ENCODE measurements around the gene NCOA3. TPM values are rescaled to one million over a fixed set of nuclear protein-coding genes. Genes with fewer than 3 reads are reported as not detected.

The NCOA3 gene
- total and polyA plus RNA-seq, 2 of the 8 experiments (the other 6 are each of a cell fraction or from before 2014, with no cell fraction given), result 7.9 to 24.7 TPM

- ChIA-PET POLR2A (ENCODE audit: partially characterized antibody) (no interaction called here), CTCF (ENCODE audit: partially characterized antibody) (interaction anchor here (0.7 to 1.0 kb wide), 3 partner anchors 9 to 247 kb away, joined by 3 read pairs; no protein-coding TSS in a partner anchor)
- H3K79me2 ChIP-seq (ENCODE audit: control insufficient read depth in 1 of 2, insufficient read depth in 2 of 2, low read length in 2 of 2), result no peaks in the 10 kb centered on the region
Observed at GRCh38 chr20:47452736-47453161, 48.9 kb upstream of the NCOA3 start.

More at GRCh38 chr20:47452736-47453161, 48.9 kb upstream of the NCOA3 start:
- Histone ChIP-seq H3K4me3 (ENCODE audit: extremely low read depth in 1 of 4, insufficient read depth in 2 of 4, low read depth in 3 of 4, low read length in 4 of 4) (no peak overlapping the region), H4K20me1 (replicated peaks in 1 of 2; ENCODE audit: control insufficient read depth in 1 of 2, insufficient read depth in 2 of 2, low read length in 2 of 2) (no peaks in the 10 kb centered on the region), H3K9ac (replicated peaks in 1 of 4; ENCODE audit: extremely low read depth in 1 of 4, low read depth in 3 of 4, low read length in 3 of 4) (no peak overlapping the region), H4K5ac (ENCODE audit: insufficient read length, low read depth, low read length) (no peak overlapping the region), H2BK120ac (replicated peaks; ENCODE audit: low read depth, low read length) (no peak overlapping the region), H3K18ac (ENCODE audit: extremely low read depth, low read length) (no peak overlapping the region), H3K4me1 (replicated peaks in 1 of 4; ENCODE audit: control insufficient read depth in 3 of 4, insufficient read depth in 4 of 4, low read length in 3 of 4) (no peaks in the 10 kb centered on the region), H2AK5ac (ENCODE audit: low read depth, low read length) (no peak overlapping the region), H4K8ac (ENCODE audit: extremely low read depth, insufficient read depth, low read length) (no peak overlapping the region), H2BK12ac (ENCODE audit: low read depth, low read length) (no peak overlapping the region), H3K4me2 (ENCODE audit: insufficient read depth in 1 of 2, low read depth in 2 of 2, low read length in 2 of 2) (no peak overlapping the region), H3K36me3 (ENCODE audit: control insufficient read depth in 2 of 4, insufficient read depth in 4 of 4, low read length in 3 of 4) (no peaks in the 10 kb centered on the region), H3K27me3 (replicated peaks in 1 of 4; ENCODE audit: control insufficient read depth in 3 of 4, extremely low read depth in 1 of 4, insufficient read depth in 3 of 4, low read length in 3 of 4) (no peaks in the 10 kb centered on the region; a peak in 1 of 7 replicates), H3K23me2 (ENCODE audit: low read depth, low read length) (no peaks in the 10 kb centered on the region), H3K14ac (ENCODE audit: insufficient read length) (no peak overlapping the region), H3K56ac (replicated peaks; ENCODE audit: insufficient read length, low read depth, low read length) (no peak overlapping the region), H2BK20ac (ENCODE audit: low read length) (no peak overlapping the region), H2BK5ac (ENCODE audit: low read depth, low read length) (no peak overlapping the region), H3K9me3 (ENCODE audit: insufficient read depth in 2 of 2, low read depth in 1 of 2, low read length in 1 of 2) (no peaks in the 10 kb centered on the region), H2AFZ (ENCODE audit: low read length) (no peak overlapping the region), H3K27ac (ENCODE audit: low read depth, low read length) (no peak overlapping the region), H3K79me1 (ENCODE audit: low read depth, low read length) (no peaks in the 10 kb centered on the region), H4K91ac (replicated peaks; ENCODE audit: insufficient read length, low read length) (no peak overlapping the region), H3K23ac (ENCODE audit: insufficient read length) (no peak overlapping the region), H2BK15ac (ENCODE audit: low read length) (no peak overlapping the region), H3K4ac (replicated peaks; ENCODE audit: insufficient read length, low read depth, low read length) (no peak overlapping the region)
- TF ChIP-seq CTBP2 (IDR thresholded peaks at IDR 0.05; ENCODE audit: borderline replicate concordance, insufficient read depth, insufficient read length, low read length) (no peak), EGR1 (IDR thresholded peaks at IDR 0.05; ENCODE audit: borderline replicate concordance, low read depth, low read length) (no peak), FOSL1 (IDR thresholded peaks at IDR 0.05; ENCODE audit: insufficient read depth, low read depth, low read length) (no peak), SIRT6 (IDR thresholded peaks at IDR 0.05; ENCODE audit: low read length) (no peak), SIX5 (IDR thresholded peaks at IDR 0.05; ENCODE audit: low read depth, low read length) (no peak), BCL11A (IDR thresholded peaks at IDR 0.05; ENCODE audit: low read depth in 2 of 2, low read length in 2 of 2) (no peak), SRF (IDR thresholded peaks at IDR 0.05; ENCODE audit: low read depth, low read length) (no peak)
- FAIRE-seq (no peak), DNase-seq (ENCODE audit: low read depth in 1 of 2, low spot score in 2 of 2) (no peak)
- 90% methylated on average over 1 of the region's 1 CpG; no CpG with 5 or more reads in 1 of the 2 experiments for WGBS, 2 experiments (ENCODE audit: extremely low coverage in 1 of 2, insufficient coverage in 1 of 2, insufficient read length in 1 of 2, insufficient replicate concordance in 2 of 2, low coverage in 1 of 2, low lambda C conversion rate in 2 of 2, missing lambda C conversion rate in 1 of 2)
